HepG2 (cell line): ENCODE data around the gene STRADB. TPM values are rescaled to one million over a fixed set of nuclear protein-coding genes. Genes with fewer than 3 reads are reported as not detected.

Experiments used
- ATAD3A ChIP-seq: sonication (generic); formaldehyde crosslinking; IDR thresholded peaks from 2 replicates; pipeline ENCODE4 v1.4.0; 2020; ENCODE audit warnings: missing genetic modification reagents
- ATF7-NPFF ChIP-seq: sonication (generic); formaldehyde crosslinking; IDR thresholded peaks from 2 replicates; pipeline ENCODE4 v1.8.1; 2023; ENCODE audit warnings: mild to moderate bottlenecking, low read depth, missing genetic modification reagents, moderate library complexity
- CREM ChIP-seq, 2 experiments: sonication (generic) in 1 of 2; formaldehyde crosslinking in 1 of 2; IDR thresholded peaks; 2 replicates each; pipeline versions ENCODE4 v1.4.0 to v1.6.1; 2016 to 2020; ENCODE audit warnings: antibody characterized with exemption in 1 of 2, mild to moderate bottlenecking in 1 of 2, missing genetic modification reagents in 1 of 2
- KAT2B ChIP-seq: fragments of 150-350 bp; IDR thresholded peaks from 2 replicates; pipeline ENCODE4 v1.6.1; 2014; ENCODE audit warnings: low read depth, low read length, borderline replicate concordance
- PHF20 ChIP-seq: sonication (generic); formaldehyde crosslinking; IDR thresholded peaks from 2 replicates; pipeline ENCODE4 v1.5.0; 2020; ENCODE audit warnings: mild to moderate bottlenecking, missing genetic modification reagents
- RFXANK ChIP-seq: IDR thresholded peaks from 2 replicates; pipeline ENCODE4 v1.6.1; 2016
- SALL2 ChIP-seq: sonication (generic); formaldehyde crosslinking; IDR thresholded peaks from 2 replicates; pipeline ENCODE4 v1.8.1; 2023; ENCODE audit warnings: mild to moderate bottlenecking, missing genetic modification reagents, inconsistent platforms
- SRF ChIP-seq: IDR thresholded peaks from 2 replicates; pipeline ENCODE4 v1.6.1; 2011; ENCODE audit warnings: mild to moderate bottlenecking, low read depth, low read length, moderate library complexity
- U2AF1 ChIP-seq: fragments of 200-400 bp; formaldehyde crosslinking; optimal IDR thresholded peaks from 2 replicates; pipeline ENCODE3; 2017; ENCODE audit warnings: mild to moderate bottlenecking, low read depth, low read length
- YY1 ChIP-seq: IDR thresholded peaks from 2 replicates; pipeline ENCODE4 v1.6.1; 2011; ENCODE audit warnings: low read length, low read depth, moderate library complexity, mild to moderate bottlenecking; ENCODE audit not compliant: insufficient read depth, insufficient replicate concordance
- ZBTB7A ChIP-seq: sonication (generic); formaldehyde crosslinking; IDR thresholded peaks from 2 replicates; pipeline ENCODE4 v1.8.0; 2022; ENCODE audit warnings: mild to moderate bottlenecking, missing genetic modification reagents
- ZNF10 ChIP-seq: sonication (generic); formaldehyde crosslinking; IDR thresholded peaks from 2 replicates; pipeline ENCODE4 v1.4.0; 2020; ENCODE audit warnings: mild to moderate bottlenecking, low read depth, missing genetic modification reagents, borderline replicate concordance
- ZNF256 ChIP-seq: sonication (generic); formaldehyde crosslinking; conservative IDR thresholded peaks from 2 replicates; pipeline ENCODE4 v1.4.0; 2020; ENCODE audit warnings: missing genetic modification reagents
- ZNF263 ChIP-seq: sonication (generic); formaldehyde crosslinking; IDR thresholded peaks from 2 replicates; pipeline ENCODE4 v1.4.0; 2020; ENCODE audit warnings: missing genetic modification reagents
- ZNF282 ChIP-seq: fragments of 450-650 bp; IDR thresholded peaks from 2 replicates; pipeline ENCODE4 v1.6.1; 2018; ENCODE audit not compliant: partially characterized antibody
- ZNF615 ChIP-seq: sonication (generic); formaldehyde crosslinking; IDR thresholded peaks from 2 replicates; pipeline ENCODE4 v1.5.0; 2020; ENCODE audit warnings: mild to moderate bottlenecking, missing genetic modification reagents, borderline replicate concordance
- ZSCAN12 ChIP-seq: sonication (generic); formaldehyde crosslinking; IDR thresholded peaks from 2 replicates; pipeline ENCODE4 v1.9.0; 2021; ENCODE audit warnings: mild to moderate bottlenecking, missing genetic modification reagents
- polyA plus RNA-seq, 8 experiments: library from polyadenylated mRNA; depleted of rRNA in 3 of 8; stranded (reverse) in 7 of 8; unstranded in 1 of 8; fragments of >200 nt; fragmentation: Illumina TruSeq in 4 of 8; extraction: Trizol in 4 of 8; gene quantifications; 2 replicates each; pipeline versions ENCODE4 v1.2.1 to v1.2.3, GENCODE V29; 2011 to 2016; ENCODE audit warnings: low read depth in 4 of 8, missing spikeins in 1 of 8, mixed read lengths in 1 of 8; ENCODE audit not compliant: insufficient read depth in 1 of 8
- total RNA-seq, 5 experiments: library from RNA; depleted of rRNA; stranded (reverse); fragments of >200 nt; fragmentation: Illumina TruSeq; extraction: Trizol; gene quantifications; 2 replicates each; pipeline ENCODE4 v1.2.3, GENCODE V29; 2016; ENCODE audit warnings: low read depth in 1 of 5
- TF ChIP-seq, protein P1 (sequence below): fragments of 450-650 bp; IDR thresholded peaks from 2 replicates; pipeline ENCODE4 v1.6.1; 2016
- TF ChIP-seq, protein P2 (sequence below): sonication (generic); formaldehyde crosslinking; conservative IDR thresholded peaks from 2 replicates; pipeline ENCODE4 v1.4.0; 2020; ENCODE audit warnings: missing genetic modification reagents
- TF ChIP-seq, protein P3 (sequence below): sonication (generic); formaldehyde crosslinking; IDR thresholded peaks from 2 replicates; pipeline ENCODE4 v1.8.0; 2022; ENCODE audit warnings: mild to moderate bottlenecking, missing genetic modification reagents, moderate library complexity
- TF ChIP-seq, protein P4 (sequence below): sonication (generic); formaldehyde crosslinking; IDR thresholded peaks from 2 replicates; pipeline ENCODE4 v1.8.0; 2022; ENCODE audit warnings: mild to moderate bottlenecking, missing genetic modification reagents; ENCODE audit not compliant: insufficient replicate concordance
- TF ChIP-seq, protein P5 (sequence below): IDR thresholded peaks from 2 replicates; pipeline ENCODE4 v1.6.1; 2016; ENCODE audit warnings: missing compliant biosample characterization, missing genetic modification reagents, borderline replicate concordance

Gene STRADB
- total and polyA plus RNA-seq, 2 of the 13 experiments (the other 11 are each of a cell fraction or from before 2014, with no cell fraction given) = 34.1 to 66.6 TPM

DNA sequence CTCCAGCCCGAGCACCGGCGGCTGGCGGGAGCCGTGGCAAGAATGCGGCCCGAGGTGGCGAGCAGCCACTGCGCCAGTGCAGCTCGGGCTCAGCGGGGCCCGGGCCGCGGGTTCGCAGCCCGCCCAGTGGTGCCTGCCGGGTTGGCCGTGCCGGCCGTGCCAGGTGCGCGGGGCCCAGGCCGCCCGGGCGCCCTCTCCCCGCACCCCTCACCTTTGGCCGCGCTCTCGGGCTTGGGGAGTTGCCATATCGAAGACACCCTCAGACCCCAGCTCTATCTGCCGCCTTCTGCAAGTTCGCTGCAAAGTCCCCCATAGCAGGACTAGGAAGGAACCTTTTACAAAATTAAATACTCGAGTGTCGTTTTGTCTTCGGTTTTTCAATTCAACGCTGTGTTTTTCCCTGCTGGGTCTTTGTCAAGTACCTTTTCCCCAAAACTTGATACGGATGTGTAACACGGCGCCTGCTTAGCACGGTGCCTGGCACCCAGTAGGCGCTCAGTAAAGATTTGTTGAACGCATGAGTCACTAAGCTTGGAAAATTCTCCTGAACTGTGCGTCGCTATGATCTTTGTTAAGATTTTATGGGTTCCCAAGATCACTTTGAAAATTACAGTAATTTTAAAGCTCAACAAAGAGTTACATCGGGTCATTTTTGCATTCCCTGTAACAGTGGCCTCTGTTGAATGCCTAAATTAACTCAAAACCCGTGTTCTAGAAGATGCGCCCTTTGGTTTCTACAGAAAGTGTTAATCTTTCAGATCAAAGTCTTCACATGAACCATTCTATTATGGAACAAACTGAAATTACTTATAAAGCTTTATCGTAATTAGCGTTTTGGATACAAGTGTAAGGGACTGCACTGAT, 750 bp downstream of the STRADB start (continued):
- TF ChIP-seq ZNF263 = 0 out of 2 replicates have a peak, but pooled peaks have one; percentile 29
- TF ChIP-seq SALL2 (CRISPR knock-in tag) = peak; percentile 16; the same call in 1 of the 2 replicates
- TF ChIP-seq RFXANK (CRISPR knock-in tag) = no peak
- no peak for TF ChIP-seq SRF
- TF ChIP-seq, protein P1, sequence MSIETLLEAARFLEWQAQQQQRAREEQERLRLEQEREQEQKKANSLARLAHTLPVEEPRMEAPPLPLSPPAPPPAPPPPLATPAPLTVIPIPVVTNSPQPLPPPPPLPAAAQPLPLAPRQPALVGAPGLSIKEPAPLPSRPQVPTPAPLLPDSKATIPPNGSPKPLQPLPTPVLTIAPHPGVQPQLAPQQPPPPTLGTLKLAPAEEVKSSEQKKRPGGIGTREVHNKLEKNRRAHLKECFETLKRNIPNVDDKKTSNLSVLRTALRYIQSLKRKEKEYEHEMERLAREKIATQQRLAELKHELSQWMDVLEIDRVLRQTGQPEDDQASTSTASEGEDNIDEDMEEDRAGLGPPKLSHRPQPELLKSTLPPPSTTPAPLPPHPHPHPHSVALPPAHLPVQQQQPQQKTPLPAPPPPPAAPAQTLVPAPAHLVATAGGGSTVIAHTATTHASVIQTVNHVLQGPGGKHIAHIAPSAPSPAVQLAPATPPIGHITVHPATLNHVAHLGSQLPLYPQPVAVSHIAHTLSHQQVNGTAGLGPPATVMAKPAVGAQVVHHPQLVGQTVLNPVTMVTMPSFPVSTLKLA = no peak
- TF ChIP-seq, protein P2, sequence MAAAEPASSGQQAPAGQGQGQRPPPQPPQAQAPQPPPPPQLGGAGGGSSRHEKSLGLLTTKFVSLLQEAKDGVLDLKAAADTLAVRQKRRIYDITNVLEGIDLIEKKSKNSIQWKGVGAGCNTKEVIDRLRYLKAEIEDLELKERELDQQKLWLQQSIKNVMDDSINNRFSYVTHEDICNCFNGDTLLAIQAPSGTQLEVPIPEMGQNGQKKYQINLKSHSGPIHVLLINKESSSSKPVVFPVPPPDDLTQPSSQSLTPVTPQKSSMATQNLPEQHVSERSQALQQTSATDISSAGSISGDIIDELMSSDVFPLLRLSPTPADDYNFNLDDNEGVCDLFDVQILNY (CRISPR knock-in tag) = no peak
- TF ChIP-seq KAT2B = no peak
- TF ChIP-seq ATF7-NPFF (CRISPR knock-in tag) = 0 out of 2 replicates have a peak, but pooled peaks have one; percentile 1
- TF ChIP-seq ATAD3A = 0 out of 2 replicates have a peak, but pooled peaks have one; percentile 39
- TF ChIP-seq U2AF1 = no peak
- TF ChIP-seq, protein P3, sequence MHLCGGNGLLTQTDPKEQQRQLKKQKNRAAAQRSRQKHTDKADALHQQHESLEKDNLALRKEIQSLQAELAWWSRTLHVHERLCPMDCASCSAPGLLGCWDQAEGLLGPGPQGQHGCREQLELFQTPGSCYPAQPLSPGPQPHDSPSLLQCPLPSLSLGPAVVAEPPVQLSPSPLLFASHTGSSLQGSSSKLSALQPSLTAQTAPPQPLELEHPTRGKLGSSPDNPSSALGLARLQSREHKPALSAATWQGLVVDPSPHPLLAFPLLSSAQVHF (CRISPR knock-in tag) = no peak
- TF ChIP-seq ZSCAN12 (CRISPR knock-in tag) = no peak
- TF ChIP-seq ZNF256 = 0 out of 2 replicates have a peak, but pooled peaks have one; percentile 35
- TF ChIP-seq, protein P4, sequence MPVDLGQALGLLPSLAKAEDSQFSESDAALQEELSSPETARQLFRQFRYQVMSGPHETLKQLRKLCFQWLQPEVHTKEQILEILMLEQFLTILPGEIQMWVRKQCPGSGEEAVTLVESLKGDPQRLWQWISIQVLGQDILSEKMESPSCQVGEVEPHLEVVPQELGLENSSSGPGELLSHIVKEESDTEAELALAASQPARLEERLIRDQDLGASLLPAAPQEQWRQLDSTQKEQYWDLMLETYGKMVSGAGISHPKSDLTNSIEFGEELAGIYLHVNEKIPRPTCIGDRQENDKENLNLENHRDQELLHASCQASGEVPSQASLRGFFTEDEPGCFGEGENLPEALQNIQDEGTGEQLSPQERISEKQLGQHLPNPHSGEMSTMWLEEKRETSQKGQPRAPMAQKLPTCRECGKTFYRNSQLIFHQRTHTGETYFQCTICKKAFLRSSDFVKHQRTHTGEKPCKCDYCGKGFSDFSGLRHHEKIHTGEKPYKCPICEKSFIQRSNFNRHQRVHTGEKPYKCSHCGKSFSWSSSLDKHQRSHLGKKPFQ = peak; percentile 24
- TF ChIP-seq, protein P5, sequence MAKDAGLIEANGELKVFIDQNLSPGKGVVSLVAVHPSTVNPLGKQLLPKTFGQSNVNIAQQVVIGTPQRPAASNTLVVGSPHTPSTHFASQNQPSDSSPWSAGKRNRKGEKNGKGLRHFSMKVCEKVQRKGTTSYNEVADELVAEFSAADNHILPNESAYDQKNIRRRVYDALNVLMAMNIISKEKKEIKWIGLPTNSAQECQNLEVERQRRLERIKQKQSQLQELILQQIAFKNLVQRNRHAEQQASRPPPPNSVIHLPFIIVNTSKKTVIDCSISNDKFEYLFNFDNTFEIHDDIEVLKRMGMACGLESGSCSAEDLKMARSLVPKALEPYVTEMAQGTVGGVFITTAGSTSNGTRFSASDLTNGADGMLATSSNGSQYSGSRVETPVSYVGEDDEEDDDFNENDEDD (CRISPR knock-in tag) = no peak
- TF ChIP-seq CREM (IDR thresholded peaks at IDR 0.05) = no peak
- no peak for TF ChIP-seq CREM (CRISPR knock-in tag; IDR thresholded peaks at IDR 0.05)
- TF ChIP-seq YY1 = peak; percentile 37
- TF ChIP-seq ZBTB7A (CRISPR knock-in tag) = no peak
- TF ChIP-seq ZNF282 = no peak
- no peak for TF ChIP-seq PHF20 (CRISPR knock-in tag)
- no peak for TF ChIP-seq ZNF615 (CRISPR knock-in tag)
- TF ChIP-seq ZNF10 (CRISPR knock-in tag) = no peak
